ENCODE measurements around the gene CDK14.

GRCh38 chr7:91083855-91084644, 487.9 kb downstream of the CDK14 start:
- TF ChIP-seq CTCF (IDR thresholded peaks at IDR 0.05; ENCODE audit: low read length) = no peak
- TF ChIP-seq EZH2phosphoT487 (IDR thresholded peaks at IDR 0.05; ENCODE audit: low read length) = no peak
